IPS DF 6.9 (cell line): ENCODE results near the gene AKR1D1.
"Not testable (repeated sequence)": the region's sequence is repeated elsewhere in the genome, so short reads cannot be mapped to it uniquely, and the experiment has no call there.

Experiments
- DNase-seq: peaks from one replicate; pipeline ENCODE4 v3.0.0-alpha.2; 2013; ENCODE audit warnings: low read depth, low spot score
- H3K27ac ChIP-seq: one replicate; pipeline ENCODE4 v1.5.1; 2013; ENCODE audit warnings: low read length, control low read depth
- H3K27me3 ChIP-seq: 2 replicates; pipeline ENCODE4 v1.6.1; 2013; ENCODE audit warnings: mild to moderate bottlenecking, low read length; ENCODE audit not compliant: control insufficient read depth, insufficient read depth
- H3K36me3 ChIP-seq: 2 replicates; pipeline ENCODE4 v1.6.1; 2013; ENCODE audit warnings: low read length; ENCODE audit not compliant: control insufficient read depth, insufficient read depth
- H3K4me1 ChIP-seq: 2 replicates; pipeline ENCODE4 v1.6.1; 2013; ENCODE audit warnings: low read length; ENCODE audit not compliant: control insufficient read depth, insufficient read depth
- H3K4me3 ChIP-seq: 2 replicates; pipeline ENCODE4 v1.5.1; 2013; ENCODE audit warnings: mild to moderate bottlenecking, low read length
- H3K9me3 ChIP-seq: 2 replicates; pipeline ENCODE4 v1.6.1; 2013; ENCODE audit warnings: low read length, inconsistent platforms; ENCODE audit not compliant: control insufficient read depth, insufficient read depth
- WGBS: extraction: QIAGEN DNeasy Blood & Tissue Kit; methylation state at CpG from one replicate; pipeline ENCODE4 v1.1.7; 2013; ENCODE audit warnings: mixed read lengths, missing lambda C conversion rate; ENCODE audit not compliant: insufficient read length, insufficient coverage; 5-methylcytosine and 5-hydroxymethylcytosine counted together

Gene AKR1D1

GRCh38 chr7:138044897-138045296 lies 31.4 kb upstream of the AKR1D1 start:
- no peak for DNase-seq
- WGBS: no CpG with 5 or more reads among the region's 2 CpGs
- H3K36me3 ChIP-seq: no peaks in the 10 kb centered on the region
- H3K4me1 ChIP-seq: no peaks in the 10 kb centered on the region
- H3K27ac ChIP-seq: no peak overlapping the region
- no peaks in the 10 kb centered on the region for H3K27me3 ChIP-seq
- no peak overlapping the region for H3K4me3 ChIP-seq
- no peaks in the 10 kb centered on the region for H3K9me3 ChIP-seq

GRCh38 chr7:138047907-138048306 lies 28.4 kb upstream of the AKR1D1 start:
- no peaks in the 10 kb centered on the region for H3K36me3 ChIP-seq
- no peak for DNase-seq
- no peaks in the 10 kb centered on the region for H3K27me3 ChIP-seq
- H3K27ac ChIP-seq: no peak overlapping the region
- no peaks in the 10 kb centered on the region for H3K9me3 ChIP-seq
- H3K4me3 ChIP-seq: no peak overlapping the region
- no CpG with 5 or more reads among the region's 3 CpGs for WGBS
- H3K4me1 ChIP-seq: no peaks in the 10 kb centered on the region

- Histone ChIP-seq H3K36me3 (no peaks in the 10 kb centered on the region), H3K4me1 (no peaks in the 10 kb centered on the region), H3K9me3 (no peaks in the 10 kb centered on the region), H3K4me3 (no peak overlapping the region), H3K27ac (no peak overlapping the region), H3K27me3 (no peaks in the 10 kb centered on the region)
- no peak for DNase-seq
- 100% methylated on average over 1 of the region's 1 CpG for WGBS
These were observed 26.6 kb upstream of the AKR1D1 start for GRCh38 chr7:138049505-138050116.

GRCh38 chr7:138051712-138052247 lies 24.5 kb upstream of the AKR1D1 start:
- H3K4me1 ChIP-seq, DNase-seq, H3K4me3 ChIP-seq, H3K27me3 ChIP-seq, H3K36me3 ChIP-seq, H3K9me3 ChIP-seq, H3K27ac ChIP-seq: not testable (repeated sequence)
- no CpG with 5 or more reads among the region's 7 CpGs for WGBS

GRCh38 chr7:138052696-138053095 lies 23.6 kb upstream of the AKR1D1 start:
- no peak for DNase-seq
- Histone ChIP-seq H3K4me1 (no peaks in the 10 kb centered on the region), H3K27ac (no peak overlapping the region), H3K9me3 (no peaks in the 10 kb centered on the region), H3K36me3 (no peaks in the 10 kb centered on the region), H3K4me3 (no peak overlapping the region), H3K27me3 (no peaks in the 10 kb centered on the region)
- WGBS: no CpG with 5 or more reads among the region's 3 CpGs

GRCh38 chr7:138055698-138056097 lies 20.6 kb upstream of the AKR1D1 start:
- not testable (repeated sequence) for DNase-seq, H3K36me3 ChIP-seq, H3K4me3 ChIP-seq, H3K27ac ChIP-seq, H3K27me3 ChIP-seq, H3K4me1 ChIP-seq, H3K9me3 ChIP-seq
- WGBS: no CpG with 5 or more reads among the region's 4 CpGs

GRCh38 chr7:138063400-138063799 lies 12.9 kb upstream of the AKR1D1 start:
- Histone ChIP-seq H3K4me3 (no peak overlapping the region), H3K4me1 (no peaks in the 10 kb centered on the region), H3K9me3 (no peaks in the 10 kb centered on the region), H3K27me3 (no peaks in the 10 kb centered on the region), H3K27ac (no peak overlapping the region), H3K36me3 (no peaks in the 10 kb centered on the region)
- DNase-seq: no peak
- no CpG with 5 or more reads among the region's 2 CpGs for WGBS

- WGBS: no CpG with 5 or more reads among the region's 5 CpGs
- H3K4me1 ChIP-seq: no peaks in the 10 kb centered on the region
- no peaks in the 10 kb centered on the region for H3K27me3 ChIP-seq
These were observed 11.4 kb upstream of the AKR1D1 start for GRCh38 chr7:138064856-138065357.

GRCh38 chr7:138065827-138066226 lies 10.4 kb upstream of the AKR1D1 start:
- H3K9me3 ChIP-seq: no peaks in the 10 kb centered on the region
- no peak overlapping the region for H3K27ac ChIP-seq
- H3K36me3 ChIP-seq: no peaks in the 10 kb centered on the region
- no peaks in the 10 kb centered on the region for H3K27me3 ChIP-seq
- no peak overlapping the region for H3K4me3 ChIP-seq
- H3K4me1 ChIP-seq: no peaks in the 10 kb centered on the region
- no peak for DNase-seq
- no CpG with 5 or more reads among the region's 1 CpG for WGBS

More at GRCh38 chr7:138064856-138065357, 11.4 kb upstream of the AKR1D1 start:
- DNase-seq: no peak
- Histone ChIP-seq H3K4me3 (no peak overlapping the region), H3K9me3 (no peaks in the 10 kb centered on the region), H3K27ac (no peak overlapping the region), H3K36me3 (no peaks in the 10 kb centered on the region)

- Histone ChIP-seq H3K27me3 (no peaks in the 10 kb centered on the region), H3K27ac (no peak overlapping the region), H3K4me1 (no peaks in the 10 kb centered on the region), H3K36me3 (no peaks in the 10 kb centered on the region), H3K4me3 (no peak overlapping the region), H3K9me3 (no peaks in the 10 kb centered on the region)
- WGBS: no CpG with 5 or more reads among the region's 1 CpG
- no peak for DNase-seq
These were observed 9.3 kb upstream of the AKR1D1 start for GRCh38 chr7:138066954-138067394.

GRCh38 chr7:138067774-138068173 lies 8.5 kb upstream of the AKR1D1 start:
- Histone ChIP-seq H3K9me3 (no peaks in the 10 kb centered on the region), H3K27me3 (no peaks in the 10 kb centered on the region), H3K4me3 (no peak overlapping the region), H3K27ac (no peak overlapping the region), H3K4me1 (no peaks in the 10 kb centered on the region), H3K36me3 (no peaks in the 10 kb centered on the region)
- WGBS: 100% methylated on average over 2 of the region's 3 CpGs
- DNase-seq: no peak
